AG09319 (cell line): ENCODE measurements around the gene ARL14EPL.

Source experiments
- DNase-seq: peaks from one replicate; pipeline ENCODE4 v3.0.0-alpha.2; 2010; ENCODE audit warnings: low read depth; ENCODE audit errors: extremely low read depth
- TF ChIP-seq, protein P1 (sequence below): IDR thresholded peaks from 2 replicates; pipeline ENCODE4 v1.5.1; 2011; ENCODE audit warnings: low read depth, mild to moderate bottlenecking, inconsistent platforms, low read length, moderate library complexity

The ARL14EPL gene

DNA sequence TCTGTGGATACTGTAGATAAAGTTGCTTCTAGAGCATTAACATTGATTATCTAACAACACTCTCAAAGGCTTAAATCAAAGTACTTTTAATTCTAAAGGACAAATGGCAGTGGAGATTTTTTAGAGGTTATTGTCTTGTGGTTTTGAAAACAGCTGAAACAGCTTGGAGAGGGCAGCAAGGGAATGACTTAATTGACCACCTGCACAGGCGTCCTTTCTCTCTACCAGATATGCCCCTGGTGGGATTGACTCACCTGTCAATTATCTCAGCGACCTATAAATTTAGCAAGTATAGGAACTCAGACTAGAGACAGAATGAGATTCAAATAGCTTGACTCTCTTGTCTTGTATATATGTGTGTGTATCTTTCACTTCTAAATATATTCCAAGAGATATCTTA lies 13.5 kb downstream of the ARL14EPL start:
- TF ChIP-seq, protein P1, sequence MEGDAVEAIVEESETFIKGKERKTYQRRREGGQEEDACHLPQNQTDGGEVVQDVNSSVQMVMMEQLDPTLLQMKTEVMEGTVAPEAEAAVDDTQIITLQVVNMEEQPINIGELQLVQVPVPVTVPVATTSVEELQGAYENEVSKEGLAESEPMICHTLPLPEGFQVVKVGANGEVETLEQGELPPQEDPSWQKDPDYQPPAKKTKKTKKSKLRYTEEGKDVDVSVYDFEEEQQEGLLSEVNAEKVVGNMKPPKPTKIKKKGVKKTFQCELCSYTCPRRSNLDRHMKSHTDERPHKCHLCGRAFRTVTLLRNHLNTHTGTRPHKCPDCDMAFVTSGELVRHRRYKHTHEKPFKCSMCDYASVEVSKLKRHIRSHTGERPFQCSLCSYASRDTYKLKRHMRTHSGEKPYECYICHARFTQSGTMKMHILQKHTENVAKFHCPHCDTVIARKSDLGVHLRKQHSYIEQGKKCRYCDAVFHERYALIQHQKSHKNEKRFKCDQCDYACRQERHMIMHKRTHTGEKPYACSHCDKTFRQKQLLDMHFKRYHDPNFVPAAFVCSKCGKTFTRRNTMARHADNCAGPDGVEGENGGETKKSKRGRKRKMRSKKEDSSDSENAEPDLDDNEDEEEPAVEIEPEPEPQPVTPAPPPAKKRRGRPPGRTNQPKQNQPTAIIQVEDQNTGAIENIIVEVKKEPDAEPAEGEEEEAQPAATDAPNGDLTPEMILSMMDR: no peak
- no peak for DNase-seq

DNA sequence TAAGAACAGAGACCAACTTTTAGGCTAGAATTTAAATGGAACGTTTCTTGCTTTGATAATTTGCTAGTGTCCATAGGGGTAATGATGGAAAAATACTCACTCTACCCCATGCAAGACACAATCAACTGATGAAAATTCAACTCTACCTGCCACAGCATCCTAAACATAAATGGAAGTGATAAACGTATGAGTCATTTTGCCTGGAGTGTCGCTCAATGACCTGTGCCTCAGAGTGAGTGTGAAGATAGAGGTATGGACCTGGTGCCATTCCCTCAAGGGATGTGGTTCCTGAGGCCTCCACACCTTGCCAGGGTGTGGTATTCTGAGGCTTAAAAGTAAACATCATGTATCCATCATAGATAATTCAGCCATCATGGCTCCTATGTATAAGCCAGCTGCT lies 14.0 kb downstream of the ARL14EPL start:
- TF ChIP-seq, protein P1: no peak

DNA sequence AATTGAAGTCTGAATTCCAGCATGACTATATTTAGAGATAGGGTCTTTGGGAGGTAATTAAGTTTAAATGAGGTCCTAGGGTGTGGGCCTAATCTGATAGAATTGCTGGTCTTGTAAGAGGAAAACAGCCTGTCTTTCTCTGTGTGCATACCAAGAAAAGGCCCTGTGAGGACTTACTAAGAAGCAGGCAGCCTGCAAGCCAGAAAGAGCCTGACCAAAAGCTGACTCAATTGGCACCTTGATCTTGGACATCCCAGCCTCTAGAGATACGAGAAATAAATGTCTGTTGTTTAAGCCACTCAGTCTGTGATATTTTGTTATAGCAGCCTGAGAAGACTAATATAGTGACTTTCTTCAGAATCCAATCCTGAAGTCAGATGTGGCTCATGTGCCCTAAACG lies 14.6 kb downstream of the ARL14EPL start:
- TF ChIP-seq, protein P1: no peak
- DNase-seq: no peak

More for the DNA sequence above, 14.0 kb downstream of the ARL14EPL start:
- no peak for DNase-seq

DNA sequence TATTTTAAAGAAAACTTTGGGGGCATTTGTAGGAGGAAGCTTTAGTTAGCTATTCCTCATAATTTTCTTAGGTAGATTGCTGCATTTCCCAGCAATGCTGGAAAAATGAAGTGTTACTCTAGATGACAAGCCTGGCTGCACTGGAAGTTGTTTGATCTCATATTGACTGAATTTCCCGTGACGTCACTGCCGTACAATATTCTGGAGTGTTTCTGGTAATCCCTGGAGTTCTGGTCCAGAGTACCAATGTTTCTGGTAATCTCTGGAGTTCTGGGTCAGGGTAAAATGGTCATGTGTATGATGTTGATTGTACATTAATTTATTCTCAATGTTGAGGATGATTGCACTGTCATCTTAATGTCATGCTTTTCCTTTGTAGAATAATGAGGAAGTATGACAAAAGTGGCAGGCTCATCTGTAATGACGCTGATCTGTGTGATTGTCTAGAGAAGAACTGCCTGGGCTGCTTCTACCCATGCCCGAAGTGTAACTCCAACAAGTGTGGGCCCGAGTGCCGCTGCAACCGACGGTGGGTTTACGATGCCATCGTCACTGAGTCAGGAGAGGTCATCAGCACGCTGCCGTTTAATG lies 26.2 kb downstream of the ARL14EPL start:
- TF ChIP-seq, protein P1: no peak
- no peak for DNase-seq

DNA sequence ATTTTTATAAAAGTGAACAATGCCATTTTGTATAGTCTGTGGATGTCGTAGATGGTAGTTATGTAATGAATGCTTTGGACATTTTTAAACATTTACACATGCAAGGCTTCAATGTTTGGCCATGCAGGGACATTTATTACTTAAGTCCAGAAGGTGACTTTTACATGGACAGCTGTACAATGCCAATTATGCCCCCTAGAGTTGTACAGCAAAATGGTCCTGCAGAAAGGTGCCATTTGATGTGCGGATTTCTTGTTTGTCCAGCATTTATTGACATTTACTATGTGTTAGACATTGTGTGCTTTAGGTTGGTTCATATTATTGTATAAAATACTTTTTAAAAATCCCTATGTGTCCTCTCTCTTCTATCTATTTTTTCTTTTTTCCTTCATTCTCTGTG lies 30.1 kb downstream of the ARL14EPL start:
- TF ChIP-seq, protein P1: no peak
- DNase-seq: no peak

DNA sequence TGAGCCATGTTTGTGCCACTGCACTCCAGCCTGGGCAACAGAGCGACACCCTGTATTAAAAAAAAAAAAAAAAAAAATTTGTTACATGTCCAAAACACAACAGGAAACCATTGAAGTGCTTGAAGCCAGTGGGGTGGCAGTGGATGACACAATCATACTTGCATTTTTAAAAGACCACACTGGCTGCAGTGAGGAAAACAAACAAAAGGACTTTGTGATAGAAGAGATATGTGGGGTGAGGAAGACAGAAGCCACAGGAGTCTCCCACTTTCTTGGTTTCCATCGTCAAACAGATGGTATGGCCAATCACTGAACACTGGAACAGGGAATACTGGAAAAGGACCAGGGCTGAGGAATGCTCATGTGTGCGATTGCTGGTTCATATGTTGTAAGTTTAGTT lies 31.7 kb downstream of the ARL14EPL start:
- TF ChIP-seq, protein P1: no peak
- DNase-seq: no peak

DNA sequence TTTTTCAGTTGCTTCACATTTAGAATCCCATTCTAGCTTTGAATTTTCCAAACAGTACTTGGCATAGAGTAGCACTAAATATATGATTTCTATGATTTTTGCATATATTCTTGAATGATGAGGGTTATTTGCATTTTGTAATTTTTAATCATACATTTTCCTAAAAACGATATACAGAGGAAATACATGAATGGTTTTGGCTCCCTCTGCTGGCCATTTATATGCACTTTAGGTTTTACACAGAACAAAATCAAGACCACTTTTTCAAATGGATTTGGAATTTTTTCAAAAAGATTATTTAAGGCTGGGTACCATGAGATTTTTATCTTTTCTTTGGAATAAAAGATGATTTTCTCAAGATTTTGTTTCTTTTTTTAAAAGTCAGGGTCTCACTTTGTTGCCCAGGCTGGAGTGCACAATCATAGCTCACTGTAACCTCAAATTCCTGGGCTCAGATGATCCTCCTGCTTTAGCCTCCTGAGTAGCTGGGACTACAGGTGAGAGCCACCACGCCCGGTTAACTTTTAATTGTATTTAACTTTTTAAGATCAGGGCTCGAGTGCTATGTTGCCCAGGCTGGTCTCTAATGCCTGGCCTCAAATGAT lies 35.9 kb downstream of the ARL14EPL start:
- TF ChIP-seq, protein P1: peak; percentile 70
- no peak for DNase-seq
